HUES6 (cell line): Measurements from ENCODE around the gene ARL4C.

Source experiments
- H3K27ac ChIP-seq: 2 replicates; pipeline ENCODE4 v1.7.0; 2013; ENCODE audit warnings: low read depth, mild to moderate bottlenecking, low read length, inconsistent platforms
- H3K27me3 ChIP-seq: 2 replicates; pipeline ENCODE4 v1.6.1; 2013; ENCODE audit warnings: low read length; ENCODE audit not compliant: control insufficient read depth, insufficient read depth
- H3K36me3 ChIP-seq: 2 replicates; pipeline ENCODE4 v1.6.1; 2013; ENCODE audit warnings: low read length; ENCODE audit not compliant: control insufficient read depth, insufficient read depth
- H3K4me1 ChIP-seq: 2 replicates; pipeline ENCODE4 v1.6.1; 2013; ENCODE audit warnings: low read length; ENCODE audit not compliant: control insufficient read depth, insufficient read depth
- H3K4me3 ChIP-seq: 2 replicates; pipeline ENCODE4 v1.5.1; 2013; ENCODE audit warnings: low read depth, low read length
- H3K9ac ChIP-seq: one replicate; pipeline ENCODE4 v1.6.1; 2013; ENCODE audit warnings: mild to moderate bottlenecking, low read length
- H3K9me3 ChIP-seq: 2 replicates; pipeline ENCODE4 v1.6.1; 2013; ENCODE audit warnings: low read depth, low read length; ENCODE audit not compliant: control insufficient read depth, insufficient read depth

ARL4C gene

GRCh38 chr2:234488486-234488885 lies 8.4 kb downstream of the ARL4C start:
- H3K27ac ChIP-seq, result no peak overlapping the region
- no peaks in the 10 kb centered on the region for H3K27me3 ChIP-seq
- H3K36me3 ChIP-seq, result no peaks in the 10 kb centered on the region
- H3K9me3 ChIP-seq, result no peaks in the 10 kb centered on the region
- peaks cover 13% of the 10 kb centered on the region; the same call in 1 of the 2 replicates for H3K4me1 ChIP-seq
- H3K4me3 ChIP-seq, result no peak overlapping the region
- no peak overlapping the region for H3K9ac ChIP-seq

GRCh38 chr2:234487356-234487755 lies 9.5 kb downstream of the ARL4C start:
- no peak overlapping the region for H3K9ac ChIP-seq
- no peak overlapping the region for H3K4me3 ChIP-seq
- H3K27me3 ChIP-seq, result no peaks in the 10 kb centered on the region
- no peaks in the 10 kb centered on the region for H3K36me3 ChIP-seq
- no peaks in the 10 kb centered on the region for H3K9me3 ChIP-seq
- H3K4me1 ChIP-seq, result 0 out of 2 replicates have a peak, but pooled peaks cover 5% of the 10 kb centered on the region
- no peak overlapping the region for H3K27ac ChIP-seq

GRCh38 chr2:234483568-234484251 lies 13.2 kb downstream of the ARL4C start:
- H3K36me3 ChIP-seq, result no peaks in the 10 kb centered on the region
- no peaks in the 10 kb centered on the region for H3K27me3 ChIP-seq
- no peak overlapping the region for H3K9ac ChIP-seq
- 0 out of 2 replicates have a peak, but pooled peaks cover under 1% of the 10 kb centered on the region for H3K4me1 ChIP-seq
- H3K4me3 ChIP-seq, result no peak overlapping the region
- no peaks in the 10 kb centered on the region for H3K9me3 ChIP-seq
- H3K27ac ChIP-seq, result no peak overlapping the region

GRCh38 chr2:234481301-234481700 lies 15.6 kb downstream of the ARL4C start:
- Histone ChIP-seq H3K4me1 (no peaks in the 10 kb centered on the region), H3K36me3 (no peaks in the 10 kb centered on the region), H3K4me3 (no peak overlapping the region), H3K27ac (no peak overlapping the region), H3K27me3 (no peaks in the 10 kb centered on the region), H3K9me3 (no peaks in the 10 kb centered on the region), H3K9ac (no peak overlapping the region)

GRCh38 chr2:234480337-234480736 lies 16.5 kb downstream of the ARL4C start:
- Histone ChIP-seq H3K27me3 (no peaks in the 10 kb centered on the region), H3K9ac (no peak overlapping the region), H3K4me1 (no peaks in the 10 kb centered on the region), H3K9me3 (no peaks in the 10 kb centered on the region), H3K36me3 (no peaks in the 10 kb centered on the region), H3K27ac (no peak overlapping the region), H3K4me3 (no peak overlapping the region)

- Histone ChIP-seq H3K4me1 (no peaks in the 10 kb centered on the region), H3K27me3 (no peaks in the 10 kb centered on the region), H3K36me3 (no peaks in the 10 kb centered on the region), H3K9me3 (no peaks in the 10 kb centered on the region), H3K9ac (no peak overlapping the region), H3K4me3 (no peak overlapping the region), H3K27ac (no peak overlapping the region)
Observed at GRCh38 chr2:234479465-234479864, 17.4 kb downstream of the ARL4C start.

- Histone ChIP-seq H3K9me3 (no peaks in the 10 kb centered on the region), H3K27me3 (no peaks in the 10 kb centered on the region)
Observed at GRCh38 chr2:234478121-234478858, 18.6 kb downstream of the ARL4C start.

GRCh38 chr2:234476766-234477165 lies 20.1 kb downstream of the ARL4C start:
- Histone ChIP-seq H3K27me3 (no peaks in the 10 kb centered on the region), H3K9me3 (0 out of 2 replicates have a peak, but pooled peaks cover 1% of the 10 kb centered on the region), H3K27ac (no peak overlapping the region), H3K4me1 (no peaks in the 10 kb centered on the region), H3K36me3 (no peaks in the 10 kb centered on the region), H3K4me3 (no peak overlapping the region), H3K9ac (no peak overlapping the region)

More at GRCh38 chr2:234478121-234478858, 18.6 kb downstream of the ARL4C start:
- no peak overlapping the region for H3K27ac ChIP-seq
- H3K9ac ChIP-seq, result no peak overlapping the region
- H3K4me3 ChIP-seq, result no peak overlapping the region
- no peaks in the 10 kb centered on the region for H3K36me3 ChIP-seq
- H3K4me1 ChIP-seq, result no peaks in the 10 kb centered on the region

- Histone ChIP-seq H3K4me1 (no peaks in the 10 kb centered on the region), H3K9me3 (0 out of 2 replicates have a peak, but pooled peaks cover 3% of the 10 kb centered on the region), H3K36me3 (no peaks in the 10 kb centered on the region), H3K9ac (no peak overlapping the region), H3K4me3 (no peak overlapping the region), H3K27me3 (no peaks in the 10 kb centered on the region), H3K27ac (no peak overlapping the region)
Observed at GRCh38 chr2:234474654-234475053, 22.2 kb downstream of the ARL4C start.

- Histone ChIP-seq H3K9ac (no peak overlapping the region), H3K4me1 (no peaks in the 10 kb centered on the region), H3K27ac (no peak overlapping the region), H3K27me3 (no peaks in the 10 kb centered on the region), H3K9me3 (peaks cover 9% of the 10 kb centered on the region), H3K36me3 (no peaks in the 10 kb centered on the region), H3K4me3 (no peak overlapping the region)
Observed at GRCh38 chr2:234472155-234472554, 24.7 kb downstream of the ARL4C start.

GRCh38 chr2:234469972-234470371 lies 26.9 kb downstream of the ARL4C start:
- Histone ChIP-seq H3K4me3 (no peak overlapping the region), H3K27ac (no peak overlapping the region)

More at GRCh38 chr2:234469972-234470371, 26.9 kb downstream of the ARL4C start:
- Histone ChIP-seq H3K27me3 (no peaks in the 10 kb centered on the region), H3K4me1 (no peaks in the 10 kb centered on the region), H3K9ac (no peak overlapping the region), H3K9me3 (peaks cover 13% of the 10 kb centered on the region), H3K36me3 (no peaks in the 10 kb centered on the region)
